Measurements from ENCODE around the gene TMEM220. TPM values are rescaled to one million over a fixed set of nuclear protein-coding genes. Genes with fewer than 3 reads are reported as not detected.

Gene TMEM220
- total RNA-seq, 1 experiment from 2014 or later = 4.0 TPM

DNA sequence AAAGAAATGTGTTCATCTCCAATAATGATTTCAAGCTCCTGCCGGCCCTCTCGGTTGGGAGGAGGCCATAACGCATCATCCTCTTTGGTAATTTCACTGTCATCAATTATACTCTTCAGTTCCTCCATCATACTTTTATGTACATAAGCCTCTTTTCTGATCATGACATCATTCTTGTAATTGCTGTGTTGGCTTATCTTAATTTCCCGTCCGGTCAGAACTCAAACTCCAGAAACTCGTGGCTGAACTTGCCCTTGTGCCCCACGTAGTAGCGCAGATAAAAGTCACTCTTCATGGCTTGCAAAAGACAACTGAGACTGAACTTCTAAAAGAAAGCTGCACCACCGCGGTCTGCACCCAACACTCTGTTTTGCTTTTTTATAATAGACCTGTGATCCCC, 13.6 kb downstream of the TMEM220 start:
- Mint-ChIP-seq H3K36me3 (peaks cover 15% of the 10 kb centered on the region), H3K27ac (no peak overlapping the region; the same call in 1 of the 2 replicates), H3K9me3 (no peaks in the 10 kb centered on the region), H3K4me1 (no peaks in the 10 kb centered on the region), H3K4me3 (no peak overlapping the region), H3K27me3 (ENCODE audit: low read depth) (no peaks in the 10 kb centered on the region)
- CTCF ChIA-PET = interaction anchor here (1.5 kb wide), 1 partner anchor 81 kb away, joined by 3 read pairs; no protein-coding TSS in a partner anchor
- ATAC-seq (no peak), DNase-seq (ENCODE audit: low spot score) (no peak)
- POLR2A ChIA-PET = no interaction called here
- TF ChIP-seq GRHL2 (CRISPR knock-in tag; IDR thresholded peaks at IDR 0.05; ENCODE audit: insufficient replicate concordance, severe bottlenecking) (no peak), ATF1 (CRISPR knock-in tag; IDR thresholded peaks at IDR 0.05) (no peak), NFYB (CRISPR knock-in tag; conservative IDR thresholded peaks at IDR 0.05; ENCODE audit: low read depth) (no peak), FOXP1 (CRISPR knock-in tag; IDR thresholded peaks at IDR 0.05; ENCODE audit: borderline replicate concordance) (no peak), ZNF232 (CRISPR knock-in tag; IDR thresholded peaks at IDR 0.05) (no peak)
- TF ChIP-seq, protein P1, sequence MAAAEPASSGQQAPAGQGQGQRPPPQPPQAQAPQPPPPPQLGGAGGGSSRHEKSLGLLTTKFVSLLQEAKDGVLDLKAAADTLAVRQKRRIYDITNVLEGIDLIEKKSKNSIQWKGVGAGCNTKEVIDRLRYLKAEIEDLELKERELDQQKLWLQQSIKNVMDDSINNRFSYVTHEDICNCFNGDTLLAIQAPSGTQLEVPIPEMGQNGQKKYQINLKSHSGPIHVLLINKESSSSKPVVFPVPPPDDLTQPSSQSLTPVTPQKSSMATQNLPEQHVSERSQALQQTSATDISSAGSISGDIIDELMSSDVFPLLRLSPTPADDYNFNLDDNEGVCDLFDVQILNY (CRISPR knock-in tag; IDR thresholded peaks at IDR 0.05) = no peak
- TF ChIP-seq, protein P2, sequence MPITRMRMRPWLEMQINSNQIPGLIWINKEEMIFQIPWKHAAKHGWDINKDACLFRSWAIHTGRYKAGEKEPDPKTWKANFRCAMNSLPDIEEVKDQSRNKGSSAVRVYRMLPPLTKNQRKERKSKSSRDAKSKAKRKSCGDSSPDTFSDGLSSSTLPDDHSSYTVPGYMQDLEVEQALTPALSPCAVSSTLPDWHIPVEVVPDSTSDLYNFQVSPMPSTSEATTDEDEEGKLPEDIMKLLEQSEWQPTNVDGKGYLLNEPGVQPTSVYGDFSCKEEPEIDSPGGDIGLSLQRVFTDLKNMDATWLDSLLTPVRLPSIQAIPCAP (CRISPR knock-in tag; IDR thresholded peaks at IDR 0.05) = no peak
- TF ChIP-seq, protein P3, sequence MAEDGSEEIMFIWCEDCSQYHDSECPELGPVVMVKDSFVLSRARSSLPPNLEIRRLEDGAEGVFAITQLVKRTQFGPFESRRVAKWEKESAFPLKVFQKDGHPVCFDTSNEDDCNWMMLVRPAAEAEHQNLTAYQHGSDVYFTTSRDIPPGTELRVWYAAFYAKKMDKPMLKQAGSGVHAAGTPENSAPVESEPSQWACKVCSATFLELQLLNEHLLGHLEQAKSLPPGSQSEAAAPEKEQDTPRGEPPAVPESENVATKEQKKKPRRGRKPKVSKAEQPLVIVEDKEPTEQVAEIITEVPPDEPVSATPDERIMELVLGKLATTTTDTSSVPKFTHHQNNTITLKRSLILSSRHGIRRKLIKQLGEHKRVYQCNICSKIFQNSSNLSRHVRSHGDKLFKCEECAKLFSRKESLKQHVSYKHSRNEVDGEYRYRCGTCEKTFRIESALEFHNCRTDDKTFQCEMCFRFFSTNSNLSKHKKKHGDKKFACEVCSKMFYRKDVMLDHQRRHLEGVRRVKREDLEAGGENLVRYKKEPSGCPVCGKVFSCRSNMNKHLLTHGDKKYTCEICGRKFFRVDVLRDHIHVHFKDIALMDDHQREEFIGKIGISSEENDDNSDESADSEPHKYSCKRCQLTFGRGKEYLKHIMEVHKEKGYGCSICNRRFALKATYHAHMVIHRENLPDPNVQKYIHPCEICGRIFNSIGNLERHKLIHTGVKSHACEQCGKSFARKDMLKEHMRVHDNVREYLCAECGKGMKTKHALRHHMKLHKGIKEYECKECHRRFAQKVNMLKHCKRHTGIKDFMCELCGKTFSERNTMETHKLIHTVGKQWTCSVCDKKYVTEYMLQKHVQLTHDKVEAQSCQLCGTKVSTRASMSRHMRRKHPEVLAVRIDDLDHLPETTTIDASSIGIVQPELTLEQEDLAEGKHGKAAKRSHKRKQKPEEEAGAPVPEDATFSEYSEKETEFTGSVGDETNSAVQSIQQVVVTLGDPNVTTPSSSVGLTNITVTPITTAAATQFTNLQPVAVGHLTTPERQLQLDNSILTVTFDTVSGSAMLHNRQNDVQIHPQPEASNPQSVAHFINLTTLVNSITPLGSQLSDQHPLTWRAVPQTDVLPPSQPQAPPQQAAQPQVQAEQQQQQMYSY (CRISPR knock-in tag; IDR thresholded peaks at IDR 0.05) = no peak
- TF ChIP-seq, protein P4, sequence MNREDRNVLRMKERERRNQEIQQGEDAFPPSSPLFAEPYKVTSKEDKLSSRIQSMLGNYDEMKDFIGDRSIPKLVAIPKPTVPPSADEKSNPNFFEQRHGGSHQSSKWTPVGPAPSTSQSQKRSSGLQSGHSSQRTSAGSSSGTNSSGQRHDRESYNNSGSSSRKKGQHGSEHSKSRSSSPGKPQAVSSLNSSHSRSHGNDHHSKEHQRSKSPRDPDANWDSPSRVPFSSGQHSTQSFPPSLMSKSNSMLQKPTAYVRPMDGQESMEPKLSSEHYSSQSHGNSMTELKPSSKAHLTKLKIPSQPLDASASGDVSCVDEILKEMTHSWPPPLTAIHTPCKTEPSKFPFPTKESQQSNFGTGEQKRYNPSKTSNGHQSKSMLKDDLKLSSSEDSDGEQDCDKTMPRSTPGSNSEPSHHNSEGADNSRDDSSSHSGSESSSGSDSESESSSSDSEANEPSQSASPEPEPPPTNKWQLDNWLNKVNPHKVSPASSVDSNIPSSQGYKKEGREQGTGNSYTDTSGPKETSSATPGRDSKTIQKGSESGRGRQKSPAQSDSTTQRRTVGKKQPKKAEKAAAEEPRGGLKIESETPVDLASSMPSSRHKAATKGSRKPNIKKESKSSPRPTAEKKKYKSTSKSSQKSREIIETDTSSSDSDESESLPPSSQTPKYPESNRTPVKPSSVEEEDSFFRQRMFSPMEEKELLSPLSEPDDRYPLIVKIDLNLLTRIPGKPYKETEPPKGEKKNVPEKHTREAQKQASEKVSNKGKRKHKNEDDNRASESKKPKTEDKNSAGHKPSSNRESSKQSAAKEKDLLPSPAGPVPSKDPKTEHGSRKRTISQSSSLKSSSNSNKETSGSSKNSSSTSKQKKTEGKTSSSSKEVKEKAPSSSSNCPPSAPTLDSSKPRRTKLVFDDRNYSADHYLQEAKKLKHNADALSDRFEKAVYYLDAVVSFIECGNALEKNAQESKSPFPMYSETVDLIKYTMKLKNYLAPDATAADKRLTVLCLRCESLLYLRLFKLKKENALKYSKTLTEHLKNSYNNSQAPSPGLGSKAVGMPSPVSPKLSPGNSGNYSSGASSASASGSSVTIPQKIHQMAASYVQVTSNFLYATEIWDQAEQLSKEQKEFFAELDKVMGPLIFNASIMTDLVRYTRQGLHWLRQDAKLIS (CRISPR knock-in tag; IDR thresholded peaks at IDR 0.05; ENCODE audit: borderline replicate concordance) = no peak
- TF ChIP-seq, protein P5, sequence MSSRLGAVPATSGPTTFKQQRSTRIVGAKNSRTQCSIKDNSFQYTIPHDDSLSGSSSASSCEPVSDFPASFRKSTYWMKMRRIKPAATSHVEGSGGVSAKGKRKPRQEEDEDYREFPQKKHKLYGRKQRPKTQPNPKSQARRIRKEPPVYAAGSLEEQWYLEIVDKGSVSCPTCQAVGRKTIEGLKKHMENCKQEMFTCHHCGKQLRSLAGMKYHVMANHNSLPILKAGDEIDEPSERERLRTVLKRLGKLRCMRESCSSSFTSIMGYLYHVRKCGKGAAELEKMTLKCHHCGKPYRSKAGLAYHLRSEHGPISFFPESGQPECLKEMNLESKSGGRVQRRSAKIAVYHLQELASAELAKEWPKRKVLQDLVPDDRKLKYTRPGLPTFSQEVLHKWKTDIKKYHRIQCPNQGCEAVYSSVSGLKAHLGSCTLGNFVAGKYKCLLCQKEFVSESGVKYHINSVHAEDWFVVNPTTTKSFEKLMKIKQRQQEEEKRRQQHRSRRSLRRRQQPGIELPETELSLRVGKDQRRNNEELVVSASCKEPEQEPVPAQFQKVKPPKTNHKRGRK (CRISPR knock-in tag; IDR thresholded peaks at IDR 0.05; ENCODE audit: borderline replicate concordance) = no peak

DNA sequence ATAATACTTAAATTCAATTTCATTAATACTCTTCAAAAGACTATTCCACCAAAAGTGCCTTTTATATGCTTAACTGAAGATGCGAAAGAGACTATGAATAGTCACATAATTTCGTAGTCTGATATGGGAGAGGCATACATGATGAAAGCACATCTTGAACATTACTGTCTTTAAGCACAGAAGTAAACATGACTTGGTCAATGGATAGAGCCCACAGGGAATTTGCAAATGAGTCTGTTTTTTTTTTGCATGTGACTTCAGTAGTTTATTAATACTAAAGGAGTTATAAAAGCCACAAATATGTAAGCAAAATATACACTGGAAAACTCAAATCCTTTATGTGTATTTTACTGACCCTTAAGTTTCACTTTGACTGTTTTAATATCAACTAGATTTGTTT, 16.5 kb downstream of the TMEM220 start:
- H3K27me3 Mint-ChIP-seq (ENCODE audit: low read depth) = no peaks in the 10 kb centered on the region
- no peaks in the 10 kb centered on the region for H3K9me3 Mint-ChIP-seq
- H3K4me3 Mint-ChIP-seq = no peak overlapping the region
- ATAC-seq = no peak
- no peak for DNase-seq (ENCODE audit: low spot score)
- POLR2A ChIA-PET = no interaction called here
- H3K36me3 Mint-ChIP-seq = peaks cover 35% of the 10 kb centered on the region
- CTCF ChIA-PET = no interaction called here
- H3K4me1 Mint-ChIP-seq = no peaks in the 10 kb centered on the region
- TF ChIP-seq NR1H2 (CRISPR knock-in tag; IDR thresholded peaks at IDR 0.05) = no peak
- H3K27ac Mint-ChIP-seq = no peak overlapping the region
